WERI-Rb-1 (cell line): Measurements from ENCODE around the gene PHC1.
"Not testable (repeated sequence)": the region's sequence is repeated elsewhere in the genome, so short reads cannot be mapped to it uniquely, and the experiment has no call there.

Experiments
- DNase-seq: peaks from one replicate; pipeline ENCODE4 v3.0.0-alpha.2; 2020
- H3K27ac ChIP-seq: fragments of 250-450 bp; sonication (Bioruptor Pico); 2 replicates; pipeline ENCODE4 v1.5.1; 2020; ENCODE audit warnings: mild to moderate bottlenecking, moderate library complexity
- H3K27me3 ChIP-seq: fragments of 250-450 bp; sonication (Bioruptor Pico); 2 replicates; pipeline ENCODE4 v1.5.1; 2021; ENCODE audit warnings: mild to moderate bottlenecking, low read depth, moderate library complexity; ENCODE audit not compliant: insufficient read depth, severe bottlenecking
- H3K36me3 ChIP-seq: fragments of 250-450 bp; sonication (Bioruptor Pico); 2 replicates; pipeline ENCODE4 v1.5.1; 2020; ENCODE audit warnings: mild to moderate bottlenecking, moderate library complexity
- H3K4me3 ChIP-seq: 2 replicates; pipeline ENCODE4 v1.5.1; 2011; ENCODE audit warnings: low read depth, mild to moderate bottlenecking, control low read depth, low read length
- H3K9me3 ChIP-seq: fragments of 250-450 bp; sonication (Bioruptor Pico); 2 replicates; pipeline ENCODE4 v1.5.1; 2021; ENCODE audit warnings: mild to moderate bottlenecking, moderate library complexity; ENCODE audit not compliant: severe bottlenecking
- TF ChIP-seq, protein P1 (sequence below): IDR thresholded peaks from 2 replicates; pipeline ENCODE4 v1.5.1; 2011; ENCODE audit warnings: low read depth, mild to moderate bottlenecking, control low read depth, inconsistent platforms, low read length

Gene PHC1

DNA sequence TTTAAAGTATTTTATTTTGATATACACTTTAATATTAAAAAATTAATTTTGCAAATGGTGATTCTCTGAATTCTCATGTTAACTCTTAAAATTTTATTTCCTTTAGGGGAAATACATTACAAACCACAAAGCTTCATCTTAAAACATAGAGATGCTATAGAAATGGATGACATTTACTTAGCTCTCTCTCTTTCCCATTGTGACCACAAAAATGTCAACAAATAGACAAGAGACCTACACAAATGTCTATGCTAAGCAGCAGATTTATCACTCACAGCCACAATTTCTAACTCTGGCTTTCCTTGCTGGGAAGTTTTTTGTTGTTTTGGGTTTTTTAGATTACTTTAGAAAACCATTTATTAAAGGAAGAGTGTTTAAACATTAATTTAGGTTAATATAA lies 19.9 kb upstream of the PHC1 start:
- H3K36me3 ChIP-seq, result no peaks in the 10 kb centered on the region
- H3K27me3 ChIP-seq, result no peaks in the 10 kb centered on the region
- no peaks in the 10 kb centered on the region for H3K9me3 ChIP-seq
- TF ChIP-seq, protein P1, sequence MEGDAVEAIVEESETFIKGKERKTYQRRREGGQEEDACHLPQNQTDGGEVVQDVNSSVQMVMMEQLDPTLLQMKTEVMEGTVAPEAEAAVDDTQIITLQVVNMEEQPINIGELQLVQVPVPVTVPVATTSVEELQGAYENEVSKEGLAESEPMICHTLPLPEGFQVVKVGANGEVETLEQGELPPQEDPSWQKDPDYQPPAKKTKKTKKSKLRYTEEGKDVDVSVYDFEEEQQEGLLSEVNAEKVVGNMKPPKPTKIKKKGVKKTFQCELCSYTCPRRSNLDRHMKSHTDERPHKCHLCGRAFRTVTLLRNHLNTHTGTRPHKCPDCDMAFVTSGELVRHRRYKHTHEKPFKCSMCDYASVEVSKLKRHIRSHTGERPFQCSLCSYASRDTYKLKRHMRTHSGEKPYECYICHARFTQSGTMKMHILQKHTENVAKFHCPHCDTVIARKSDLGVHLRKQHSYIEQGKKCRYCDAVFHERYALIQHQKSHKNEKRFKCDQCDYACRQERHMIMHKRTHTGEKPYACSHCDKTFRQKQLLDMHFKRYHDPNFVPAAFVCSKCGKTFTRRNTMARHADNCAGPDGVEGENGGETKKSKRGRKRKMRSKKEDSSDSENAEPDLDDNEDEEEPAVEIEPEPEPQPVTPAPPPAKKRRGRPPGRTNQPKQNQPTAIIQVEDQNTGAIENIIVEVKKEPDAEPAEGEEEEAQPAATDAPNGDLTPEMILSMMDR, result no peak
- H3K4me3 ChIP-seq, result no peak overlapping the region
- DNase-seq, result no peak
- H3K27ac ChIP-seq, result no peak overlapping the region

DNA sequence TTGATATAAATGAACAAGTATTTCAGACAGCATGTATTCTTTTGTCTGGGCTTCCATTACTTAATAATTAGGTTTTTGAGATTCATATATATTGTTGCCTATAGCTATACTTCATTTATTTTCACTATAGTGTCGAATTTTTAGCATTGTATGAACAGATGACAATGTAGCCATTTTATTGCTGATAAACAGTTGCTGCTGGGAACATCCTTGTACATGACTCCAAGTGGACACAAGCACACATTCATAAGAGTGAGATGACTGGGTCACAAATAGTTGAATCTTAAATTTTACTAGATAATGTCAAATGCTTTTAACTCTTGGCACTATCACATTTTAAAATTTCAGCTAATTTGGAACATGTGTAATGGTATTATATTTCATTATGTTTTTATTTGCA lies 19.3 kb upstream of the PHC1 start:
- TF ChIP-seq, protein P1, result no peak
- H3K27ac ChIP-seq, result no peak overlapping the region
- no peaks in the 10 kb centered on the region for H3K27me3 ChIP-seq
- H3K9me3 ChIP-seq, result no peaks in the 10 kb centered on the region
- no peak overlapping the region for H3K4me3 ChIP-seq
- H3K36me3 ChIP-seq, result no peaks in the 10 kb centered on the region
- no peak for DNase-seq

DNA sequence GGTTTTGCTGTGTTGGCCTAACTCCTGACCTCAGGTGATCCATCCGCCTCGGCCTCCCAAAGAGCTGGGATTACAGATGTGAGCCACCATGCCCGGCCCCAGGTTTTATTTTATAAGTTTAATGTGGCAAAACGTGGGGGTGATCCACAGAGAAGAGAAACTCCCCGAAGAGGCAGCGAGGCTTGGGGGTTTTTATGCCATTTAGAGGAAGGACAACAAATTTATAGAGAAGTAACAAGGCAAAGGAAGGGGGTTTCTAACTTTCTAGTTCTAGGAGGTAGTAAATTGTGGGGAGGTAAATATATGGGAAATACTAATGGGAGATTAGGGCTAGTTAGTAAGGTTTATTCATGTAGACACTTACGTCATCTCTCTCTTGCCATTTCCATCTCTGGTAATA lies 17.2 kb upstream of the PHC1 start:
- TF ChIP-seq, protein P1, result no peak
- Histone ChIP-seq H3K9me3 (no peaks in the 10 kb centered on the region), H3K27ac (no peak overlapping the region), H3K27me3 (no peaks in the 10 kb centered on the region), H3K36me3 (no peaks in the 10 kb centered on the region), H3K4me3 (no peak overlapping the region)
- no peak for DNase-seq

DNA sequence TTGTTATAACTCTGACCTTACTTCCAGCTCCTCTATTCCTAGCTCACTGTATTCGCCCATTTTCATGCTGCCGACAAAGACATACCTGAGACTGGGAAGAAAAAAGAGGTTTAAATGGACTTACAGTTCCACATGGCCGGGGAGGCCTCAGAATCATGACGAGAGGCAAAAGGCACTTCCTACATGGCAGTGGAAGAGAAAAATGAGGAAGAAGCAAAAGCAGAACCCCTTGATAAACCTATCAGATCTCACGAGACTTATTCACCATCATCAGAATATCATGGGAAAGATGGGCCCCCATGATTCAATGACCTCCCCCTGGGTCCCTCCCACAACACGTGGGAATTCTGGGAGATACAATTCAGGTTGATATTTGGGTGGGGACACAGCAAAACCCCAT lies 14.5 kb upstream of the PHC1 start:
- no peak for DNase-seq
- H3K27me3 ChIP-seq, result no peaks in the 10 kb centered on the region

DNA sequence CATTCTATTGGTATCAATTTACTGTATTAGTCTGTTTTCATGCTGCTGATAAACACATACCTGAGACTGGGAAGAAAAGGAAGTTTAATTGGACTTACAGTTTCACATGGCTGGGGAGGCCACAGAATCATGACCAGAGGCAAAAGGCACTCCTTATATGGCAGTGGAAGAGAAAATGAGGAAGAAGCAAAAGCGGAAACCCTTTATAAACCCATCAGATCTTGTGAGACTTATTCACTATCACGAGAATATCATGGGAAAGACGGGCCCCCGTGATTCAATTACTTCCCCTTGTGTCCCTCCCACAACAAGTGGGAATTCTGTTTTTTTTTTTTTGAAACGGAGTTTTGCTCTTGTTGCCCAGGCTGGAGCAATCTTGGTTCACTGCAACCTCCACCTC lies 11.6 kb upstream of the PHC1 start:
- not testable (repeated sequence) for H3K9me3 ChIP-seq, H3K27me3 ChIP-seq, DNase-seq, H3K27ac ChIP-seq, H3K36me3 ChIP-seq, H3K4me3 ChIP-seq

More for the DNA sequence above, 14.5 kb upstream of the PHC1 start:
- Histone ChIP-seq H3K4me3 (no peak overlapping the region), H3K27ac (no peak overlapping the region), H3K9me3 (no peaks in the 10 kb centered on the region), H3K36me3 (no peaks in the 10 kb centered on the region)
- TF ChIP-seq, protein P1, result no peak

DNA sequence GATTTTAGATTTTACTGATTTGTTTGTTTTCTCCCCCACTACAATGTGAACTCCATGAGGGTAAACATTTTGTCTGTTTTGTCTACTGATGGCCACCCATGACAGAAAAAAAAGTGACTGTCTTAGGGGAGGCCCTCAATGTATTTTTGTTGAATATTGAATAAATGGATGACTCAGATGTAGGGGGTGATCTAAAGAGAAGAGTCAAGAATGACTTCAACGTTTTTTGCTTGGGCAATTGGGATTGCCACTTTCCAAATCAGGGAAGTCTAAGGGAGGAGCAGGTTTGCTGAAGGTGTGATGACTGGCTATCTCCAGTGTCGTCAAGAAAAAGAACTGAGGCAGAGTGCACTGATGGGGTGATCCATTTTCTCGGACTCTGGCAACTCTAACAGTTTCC lies 10.7 kb upstream of the PHC1 start:
- Histone ChIP-seq H3K36me3 (no peaks in the 10 kb centered on the region), H3K4me3 (no peak overlapping the region), H3K27ac (no peak overlapping the region), H3K9me3 (no peaks in the 10 kb centered on the region), H3K27me3 (no peaks in the 10 kb centered on the region)
- TF ChIP-seq, protein P1, result no peak
- DNase-seq, result no peak

DNA sequence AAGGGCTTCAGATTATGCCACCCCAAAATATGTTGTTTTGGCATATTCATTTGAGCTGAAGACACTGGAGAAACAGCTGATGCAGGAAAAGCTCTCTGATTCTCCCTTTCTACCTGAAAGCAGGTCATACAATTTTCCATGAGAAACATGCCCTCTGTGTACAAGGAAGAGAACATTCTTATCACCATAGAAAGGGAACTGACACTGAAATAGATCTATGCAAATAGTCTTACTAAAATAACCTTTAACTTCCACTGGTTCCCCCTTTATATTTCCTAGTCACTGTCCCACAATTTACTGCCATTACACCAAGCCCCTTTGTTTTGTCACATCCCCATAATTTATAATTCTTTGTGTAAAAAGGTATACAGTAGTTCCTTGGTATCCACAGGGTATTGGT lies 9.6 kb upstream of the PHC1 start:
- H3K9me3 ChIP-seq, result no peaks in the 10 kb centered on the region
- H3K27me3 ChIP-seq, result no peaks in the 10 kb centered on the region
- TF ChIP-seq, protein P1, result no peak
- H3K4me3 ChIP-seq, result no peak overlapping the region
- no peak overlapping the region for H3K27ac ChIP-seq
- no peaks in the 10 kb centered on the region for H3K36me3 ChIP-seq
- no peak for DNase-seq
